ENCODE measurements around the gene MRM2. TPM values are rescaled to one million over a fixed set of nuclear protein-coding genes. Genes with fewer than 3 reads are reported as not detected.

The MRM2 gene
- total and polyA plus RNA-seq, 2 experiments from 2014 or later = 14.8 to 31.3 TPM

DNA sequence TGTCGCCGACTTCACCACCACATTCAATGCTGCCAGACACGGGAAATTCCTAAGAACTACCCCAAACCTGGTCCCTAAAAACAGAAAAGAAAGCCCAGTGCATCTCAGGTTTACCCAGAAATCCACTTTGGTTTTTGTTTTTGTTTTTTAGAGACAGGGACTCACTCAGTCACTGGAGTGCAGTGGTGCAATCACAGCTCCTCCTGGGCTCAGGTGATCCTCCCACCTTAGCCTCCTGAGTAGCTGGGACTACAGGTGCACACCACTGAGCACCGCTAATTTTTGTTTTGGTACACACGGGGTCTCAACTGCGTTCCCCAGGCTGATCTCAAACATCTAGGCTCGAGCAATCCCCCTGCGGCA is 32.1 kb downstream of the MRM2 start:
- H3K79me2 ChIP-seq = no peaks in the 10 kb centered on the region
- H3K27me3 ChIP-seq = no peaks in the 10 kb centered on the region
- peaks cover 6% of the 10 kb centered on the region for H3K4me1 ChIP-seq (ENCODE audit: insufficient read depth)
- no peak overlapping the region for H3K4me3 ChIP-seq
- H3K27ac ChIP-seq = no peak overlapping the region
- H3K9me3 ChIP-seq (ENCODE audit: low read depth) = no peaks in the 10 kb centered on the region
- no peak overlapping the region for H2AFZ ChIP-seq
- no peaks in the 10 kb centered on the region for H3K36me3 ChIP-seq (replicated peaks; ENCODE audit: insufficient read depth, low read depth)
- no peaks in the 10 kb centered on the region for H3K9me2 ChIP-seq (replicated peaks; ENCODE audit: insufficient read depth)
- WGBS (ENCODE audit: low lambda C conversion rate, missing lambda C conversion rate) = 93% methylated on average over 8 of the region's 8 CpGs
- H4K20me1 ChIP-seq (ENCODE audit: insufficient read depth, poor library complexity, severe bottlenecking) = no peaks in the 10 kb centered on the region
- TF ChIP-seq, protein P1, sequence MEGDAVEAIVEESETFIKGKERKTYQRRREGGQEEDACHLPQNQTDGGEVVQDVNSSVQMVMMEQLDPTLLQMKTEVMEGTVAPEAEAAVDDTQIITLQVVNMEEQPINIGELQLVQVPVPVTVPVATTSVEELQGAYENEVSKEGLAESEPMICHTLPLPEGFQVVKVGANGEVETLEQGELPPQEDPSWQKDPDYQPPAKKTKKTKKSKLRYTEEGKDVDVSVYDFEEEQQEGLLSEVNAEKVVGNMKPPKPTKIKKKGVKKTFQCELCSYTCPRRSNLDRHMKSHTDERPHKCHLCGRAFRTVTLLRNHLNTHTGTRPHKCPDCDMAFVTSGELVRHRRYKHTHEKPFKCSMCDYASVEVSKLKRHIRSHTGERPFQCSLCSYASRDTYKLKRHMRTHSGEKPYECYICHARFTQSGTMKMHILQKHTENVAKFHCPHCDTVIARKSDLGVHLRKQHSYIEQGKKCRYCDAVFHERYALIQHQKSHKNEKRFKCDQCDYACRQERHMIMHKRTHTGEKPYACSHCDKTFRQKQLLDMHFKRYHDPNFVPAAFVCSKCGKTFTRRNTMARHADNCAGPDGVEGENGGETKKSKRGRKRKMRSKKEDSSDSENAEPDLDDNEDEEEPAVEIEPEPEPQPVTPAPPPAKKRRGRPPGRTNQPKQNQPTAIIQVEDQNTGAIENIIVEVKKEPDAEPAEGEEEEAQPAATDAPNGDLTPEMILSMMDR (IDR thresholded peaks at IDR 0.05; ENCODE audit: poor library complexity) = no peak
- TF ChIP-seq EZH2 (IDR thresholded peaks at IDR 0.05; ENCODE audit: borderline replicate concordance) (no peak), EZH2phosphoT487 (IDR thresholded peaks at IDR 0.05; ENCODE audit: low read depth, severe bottlenecking, unreplicated experiment) (no peak)
- no peak overlapping the region for H3K4me2 ChIP-seq
- no peak for DNase-seq (ENCODE audit: low spot score)

GRCh38 chr7:2209146-2209960 is 32.7 kb downstream of the MRM2 start:
- H3K9me2 ChIP-seq (replicated peaks; ENCODE audit: insufficient read depth) = no peaks in the 10 kb centered on the region
- H3K27ac ChIP-seq = no peak overlapping the region
- no peak overlapping the region for H2AFZ ChIP-seq
- H3K9me3 ChIP-seq (ENCODE audit: low read depth) = no peaks in the 10 kb centered on the region
- TF ChIP-seq, protein P1 (IDR thresholded peaks at IDR 0.05; ENCODE audit: poor library complexity) = peak; percentile 78
- no peak for TF ChIP-seq EZH2 (IDR thresholded peaks at IDR 0.05; ENCODE audit: borderline replicate concordance)
- H3K4me1 ChIP-seq (ENCODE audit: insufficient read depth) = peaks cover 12% of the 10 kb centered on the region
- no peaks in the 10 kb centered on the region for H4K20me1 ChIP-seq (ENCODE audit: insufficient read depth, poor library complexity, severe bottlenecking)
- H3K36me3 ChIP-seq (replicated peaks; ENCODE audit: insufficient read depth, low read depth) = no peaks in the 10 kb centered on the region
- 66% methylated on average over 21 of the region's 21 CpGs for WGBS (ENCODE audit: low lambda C conversion rate, missing lambda C conversion rate)
- H3K4me2 ChIP-seq = no peak overlapping the region
- no peak overlapping the region for H3K4me3 ChIP-seq
- no peaks in the 10 kb centered on the region for H3K79me2 ChIP-seq
- peak; percentile 81 for DNase-seq (ENCODE audit: low spot score)
- no peaks in the 10 kb centered on the region for H3K27me3 ChIP-seq

DNA sequence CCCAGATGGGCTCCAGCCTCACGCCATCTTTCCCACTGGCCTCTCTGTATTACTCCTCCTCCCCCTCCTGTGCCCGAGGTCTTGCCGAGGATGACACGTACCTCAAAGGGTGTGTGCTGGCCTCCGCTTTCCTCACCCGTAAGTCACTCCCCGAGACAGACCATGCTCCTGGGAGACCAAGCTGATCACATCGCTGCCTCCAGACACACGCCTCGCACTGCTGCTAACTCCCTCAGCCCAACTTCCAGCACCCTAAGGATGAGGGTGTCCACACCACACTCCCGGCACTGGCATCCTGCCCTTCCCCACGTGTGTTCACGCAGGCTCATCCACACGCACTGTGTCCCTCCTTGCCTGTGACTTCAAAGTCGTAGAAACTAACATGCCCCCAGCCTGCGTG is 33.3 kb downstream of the MRM2 start:
- no peaks in the 10 kb centered on the region for H3K27me3 ChIP-seq
- H3K79me2 ChIP-seq = no peaks in the 10 kb centered on the region
- no peak for TF ChIP-seq EZH2 (IDR thresholded peaks at IDR 0.05; ENCODE audit: borderline replicate concordance)
- TF ChIP-seq, protein P1 (IDR thresholded peaks at IDR 0.05; ENCODE audit: poor library complexity) = no peak
- TF ChIP-seq EZH2phosphoT487 (IDR thresholded peaks at IDR 0.05; ENCODE audit: low read depth, severe bottlenecking, unreplicated experiment) = no peak
- no peaks in the 10 kb centered on the region for H3K36me3 ChIP-seq (replicated peaks; ENCODE audit: insufficient read depth, low read depth)
- DNase-seq (ENCODE audit: low spot score) = no peak
- H3K4me1 ChIP-seq (ENCODE audit: insufficient read depth) = peaks cover 19% of the 10 kb centered on the region
- no peaks in the 10 kb centered on the region for H3K9me2 ChIP-seq (replicated peaks; ENCODE audit: insufficient read depth)
- H3K4me2 ChIP-seq = no peak overlapping the region
- H2AFZ ChIP-seq = no peak overlapping the region
- 96% methylated on average over 16 of the region's 16 CpGs for WGBS (ENCODE audit: low lambda C conversion rate, missing lambda C conversion rate)
- H3K27ac ChIP-seq = no peak overlapping the region
- no peaks in the 10 kb centered on the region for H3K9me3 ChIP-seq (ENCODE audit: low read depth)
- H3K4me3 ChIP-seq = no peak overlapping the region
- no peaks in the 10 kb centered on the region for H4K20me1 ChIP-seq (ENCODE audit: insufficient read depth, poor library complexity, severe bottlenecking)

Data from hepatocyte (in vitro differentiated cells).